Measurements from ENCODE around the gene PRG2. TPM values are rescaled to one million over a fixed set of nuclear protein-coding genes. Genes with fewer than 3 reads are reported as not detected.
"Not testable (repeated sequence)": the region's sequence is repeated elsewhere in the genome, so short reads cannot be mapped to it uniquely, and the experiment has no call there.

The PRG2 gene
- total RNA-seq, 1 donor, result not detected

GRCh38 chr11:57361926-57362325 is 28.5 kb downstream of the PRG2 start:
- no peak for DNase-seq (ENCODE audit: low read depth)
- TF ChIP-seq, protein P1, sequence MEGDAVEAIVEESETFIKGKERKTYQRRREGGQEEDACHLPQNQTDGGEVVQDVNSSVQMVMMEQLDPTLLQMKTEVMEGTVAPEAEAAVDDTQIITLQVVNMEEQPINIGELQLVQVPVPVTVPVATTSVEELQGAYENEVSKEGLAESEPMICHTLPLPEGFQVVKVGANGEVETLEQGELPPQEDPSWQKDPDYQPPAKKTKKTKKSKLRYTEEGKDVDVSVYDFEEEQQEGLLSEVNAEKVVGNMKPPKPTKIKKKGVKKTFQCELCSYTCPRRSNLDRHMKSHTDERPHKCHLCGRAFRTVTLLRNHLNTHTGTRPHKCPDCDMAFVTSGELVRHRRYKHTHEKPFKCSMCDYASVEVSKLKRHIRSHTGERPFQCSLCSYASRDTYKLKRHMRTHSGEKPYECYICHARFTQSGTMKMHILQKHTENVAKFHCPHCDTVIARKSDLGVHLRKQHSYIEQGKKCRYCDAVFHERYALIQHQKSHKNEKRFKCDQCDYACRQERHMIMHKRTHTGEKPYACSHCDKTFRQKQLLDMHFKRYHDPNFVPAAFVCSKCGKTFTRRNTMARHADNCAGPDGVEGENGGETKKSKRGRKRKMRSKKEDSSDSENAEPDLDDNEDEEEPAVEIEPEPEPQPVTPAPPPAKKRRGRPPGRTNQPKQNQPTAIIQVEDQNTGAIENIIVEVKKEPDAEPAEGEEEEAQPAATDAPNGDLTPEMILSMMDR (IDR thresholded peaks at IDR 0.05; ENCODE audit: insufficient read depth, low read length), result no peak
- no peak overlapping the region for H3K4me3 ChIP-seq (ENCODE audit: low read depth, low read length)

- DNase-seq (ENCODE audit: low read depth); H3K4me3 ChIP-seq (ENCODE audit: low read depth, low read length): not testable (repeated sequence)
Measured at GRCh38 chr11:57361420-57361819, 29.0 kb downstream of the PRG2 start.

DNA sequence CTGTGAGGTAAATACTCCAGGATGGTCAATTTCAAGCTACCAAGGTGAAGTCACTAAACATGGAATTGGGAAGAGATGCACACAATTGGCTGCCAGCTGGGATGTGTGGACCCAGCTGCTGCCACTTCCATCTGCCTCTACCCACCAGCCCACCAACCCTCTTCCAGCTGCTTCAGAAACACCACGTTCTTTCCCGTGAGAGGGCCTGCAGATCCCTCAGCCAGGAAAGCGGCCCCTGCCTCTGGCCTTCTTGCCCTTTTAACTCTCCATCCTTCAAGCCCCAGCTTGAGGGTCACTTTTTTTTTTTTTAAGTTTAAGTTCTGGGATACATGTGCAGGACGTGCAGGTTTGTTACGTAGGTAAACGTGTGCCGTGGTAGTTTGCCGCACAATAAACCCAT is 29.5 kb downstream of the PRG2 start:
- no peak overlapping the region for H3K4me3 ChIP-seq (ENCODE audit: low read depth, low read length)
- no peak for DNase-seq (ENCODE audit: low read depth)
- TF ChIP-seq, protein P1 (IDR thresholded peaks at IDR 0.05; ENCODE audit: insufficient read depth, low read length), result no peak

GRCh38 chr11:57359896-57360690 is 30.4 kb downstream of the PRG2 start:
- TF ChIP-seq, protein P1 (IDR thresholded peaks at IDR 0.05; ENCODE audit: insufficient read depth, low read length), result no peak
- no peak overlapping the region for H3K4me3 ChIP-seq (ENCODE audit: low read depth, low read length)
- no peak for DNase-seq (ENCODE audit: low read depth)

DNA sequence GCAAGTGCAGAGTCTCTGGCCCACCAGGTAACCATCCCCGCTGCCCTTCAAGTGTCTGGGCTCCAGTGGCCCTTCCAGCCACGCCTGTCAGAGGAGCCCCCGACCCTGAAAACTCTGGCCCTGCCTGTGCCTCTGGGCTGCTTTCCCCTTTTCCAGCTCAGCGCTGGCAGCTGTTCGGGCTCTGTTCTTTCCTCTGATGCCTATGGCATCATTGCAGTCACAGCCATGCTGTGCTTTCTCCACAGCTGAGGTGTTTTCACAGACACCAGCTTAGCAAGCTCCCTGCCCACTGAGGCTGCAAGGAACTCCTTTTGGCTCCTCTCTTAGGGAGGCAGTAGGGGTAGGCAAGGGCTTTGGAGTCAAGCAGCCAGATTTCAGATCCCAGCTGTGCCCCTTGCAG is 31.1 kb downstream of the PRG2 start:
- TF ChIP-seq, protein P1 (IDR thresholded peaks at IDR 0.05; ENCODE audit: insufficient read depth, low read length), result no peak
- no peak for DNase-seq (ENCODE audit: low read depth)
- H3K4me3 ChIP-seq (ENCODE audit: low read depth, low read length), result no peak overlapping the region

DNA sequence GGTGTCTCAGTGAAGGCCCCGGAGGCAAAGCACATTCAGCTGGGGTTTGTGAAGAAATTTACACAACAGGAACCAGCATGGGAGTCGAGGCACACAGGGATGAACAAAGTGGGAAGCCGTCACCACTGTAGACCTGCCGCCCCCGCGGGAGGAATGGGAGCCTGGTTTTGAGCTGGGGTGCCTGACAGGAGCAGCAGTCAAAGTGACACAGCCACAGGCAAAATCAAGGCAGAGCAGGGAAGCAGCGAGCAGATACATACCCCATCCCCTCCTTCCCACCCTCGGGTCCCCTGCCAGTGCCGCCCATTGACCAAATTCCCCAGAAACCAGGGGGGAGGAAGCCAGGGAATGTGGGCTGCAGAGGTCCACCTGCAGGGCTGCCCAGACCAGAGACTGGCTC is 31.5 kb downstream of the PRG2 start:
- no peak for DNase-seq (ENCODE audit: low read depth)
- TF ChIP-seq, protein P1 (IDR thresholded peaks at IDR 0.05; ENCODE audit: insufficient read depth, low read length), result no peak
- no peak overlapping the region for H3K4me3 ChIP-seq (ENCODE audit: low read depth, low read length)

GRCh38 chr11:57358543-57358961 is 31.9 kb downstream of the PRG2 start:
- H3K4me3 ChIP-seq (ENCODE audit: low read depth, low read length), result no peak overlapping the region
- peak; percentile 51 for DNase-seq (ENCODE audit: low read depth)
- TF ChIP-seq, protein P1 (IDR thresholded peaks at IDR 0.05; ENCODE audit: insufficient read depth, low read length), result no peak

Measured in fibroblast of the aortic adventitia (primary cell).